Large intestine (tissue), 3 donors: ENCODE results near the gene TNFRSF14. TPM values are rescaled to one million over a fixed set of nuclear protein-coding genes. Genes with fewer than 3 reads are reported as not detected.

ENCODE experiments used
- DNase-seq, 2 donors: peaks; one replicate each; pipeline versions ENCODE4 v3.0.0 to v3.0.0-alpha.2; 2013
- H3K27ac ChIP-seq: one replicate; pipeline ENCODE4 v1.5.1; 2013; ENCODE audit warnings: low read length
- H3K27me3 ChIP-seq: 2 replicates; pipeline ENCODE4 v1.6.1; 2013; ENCODE audit warnings: low read length; ENCODE audit not compliant: control insufficient read depth, insufficient read depth
- H3K36me3 ChIP-seq: 2 replicates; pipeline ENCODE4 v1.6.1; 2013; ENCODE audit warnings: low read length; ENCODE audit not compliant: control insufficient read depth, insufficient read depth
- H3K4me1 ChIP-seq: one replicate; pipeline ENCODE4 v1.6.1; 2013; ENCODE audit warnings: low read length; ENCODE audit not compliant: control insufficient read depth, insufficient read depth
- H3K4me3 ChIP-seq: one replicate; pipeline ENCODE4 v1.5.1; 2013; ENCODE audit warnings: low read length
- H3K9me3 ChIP-seq: one replicate; pipeline ENCODE4 v1.6.1; 2013; ENCODE audit warnings: mild to moderate bottlenecking, low read depth, low read length, moderate library complexity; ENCODE audit not compliant: control insufficient read depth
- WGBS: methylation state at CpG from one replicate; pipeline ENCODE4 v1.1.5; 2013; ENCODE audit warnings: low lambda C conversion rate; ENCODE audit not compliant: insufficient coverage; 5-methylcytosine and 5-hydroxymethylcytosine counted together
- polyA plus RNA-seq: library from polyadenylated mRNA; unstranded; fragments of 120-200 nt; gene quantifications from one replicate; pipeline ENCODE4 v1.2.1, GENCODE V29; 2013

Gene TNFRSF14
- polyA plus RNA-seq, 1 donor = 318 TPM

DNA sequence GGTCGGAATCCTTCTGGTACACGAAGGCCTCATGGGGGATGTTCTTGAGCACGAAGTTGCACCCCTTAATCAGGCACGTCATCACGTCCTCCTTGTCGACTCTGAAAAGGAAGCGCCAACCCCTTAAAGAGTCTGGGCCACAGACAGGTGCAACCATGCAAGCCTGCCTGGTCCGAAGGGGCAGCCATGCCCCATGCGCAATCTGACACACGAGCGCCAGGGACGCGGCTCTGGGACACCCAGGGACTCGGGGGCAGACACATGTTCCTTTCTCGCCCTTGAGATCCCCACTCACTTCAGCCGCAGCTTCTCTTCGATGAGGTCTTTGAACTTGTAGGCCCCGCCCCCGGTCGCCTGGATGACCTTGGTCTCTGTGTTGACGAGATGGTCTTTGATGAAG, 35.4 kb upstream of the TNFRSF14 start:
- H3K4me3 ChIP-seq = no peak overlapping the region
- no peak overlapping the region for H3K27ac ChIP-seq
- WGBS = no CpG with 5 or more reads among the region's 21 CpGs
- H3K4me1 ChIP-seq = peaks cover 14% of the 10 kb centered on the region
- H3K27me3 ChIP-seq = no peaks in the 10 kb centered on the region
- H3K36me3 ChIP-seq = peaks cover 62% of the 10 kb centered on the region
- H3K9me3 ChIP-seq = no peaks in the 10 kb centered on the region
- no peak for DNase-seq

DNA sequence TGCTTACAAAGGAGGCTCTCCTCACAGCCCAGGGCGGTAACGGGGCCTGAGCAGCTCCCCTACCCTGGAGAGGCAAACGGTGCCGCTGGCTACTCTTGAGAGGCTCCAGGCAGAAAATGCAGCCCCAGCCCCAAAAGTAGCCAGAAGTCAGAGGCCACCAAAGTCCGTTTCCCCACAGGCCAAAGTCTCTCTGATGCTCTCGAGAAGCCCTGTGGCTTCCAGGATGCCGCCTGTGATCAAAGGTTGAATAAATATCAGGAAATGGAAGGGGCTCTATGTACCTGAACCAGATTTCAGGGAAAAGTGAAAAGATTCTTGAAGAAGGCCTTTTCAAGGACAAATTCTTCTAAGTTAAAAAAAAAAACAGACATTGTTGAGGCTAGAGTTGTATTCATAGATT, 33.9 kb upstream of the TNFRSF14 start:
- DNase-seq = no peak
- Histone ChIP-seq H3K27me3 (no peaks in the 10 kb centered on the region), H3K9me3 (no peaks in the 10 kb centered on the region), H3K27ac (no peak overlapping the region), H3K4me1 (peaks cover 20% of the 10 kb centered on the region), H3K4me3 (no peak overlapping the region), H3K36me3 (peaks cover 48% of the 10 kb centered on the region)
- WGBS = no CpG with 5 or more reads among the region's 7 CpGs

GRCh38 chr1:2523191-2523890, 32.8 kb upstream of the TNFRSF14 start:
- H3K27ac ChIP-seq = no peak overlapping the region
- 84% methylated on average over 6 of the region's 32 CpGs for WGBS
- H3K4me3 ChIP-seq = no peak overlapping the region
- H3K9me3 ChIP-seq = no peaks in the 10 kb centered on the region
- H3K36me3 ChIP-seq = peaks cover 36% of the 10 kb centered on the region
- DNase-seq = no peak
- peaks cover 10% of the 10 kb centered on the region for H3K27me3 ChIP-seq
- peaks cover 28% of the 10 kb centered on the region for H3K4me1 ChIP-seq

DNA sequence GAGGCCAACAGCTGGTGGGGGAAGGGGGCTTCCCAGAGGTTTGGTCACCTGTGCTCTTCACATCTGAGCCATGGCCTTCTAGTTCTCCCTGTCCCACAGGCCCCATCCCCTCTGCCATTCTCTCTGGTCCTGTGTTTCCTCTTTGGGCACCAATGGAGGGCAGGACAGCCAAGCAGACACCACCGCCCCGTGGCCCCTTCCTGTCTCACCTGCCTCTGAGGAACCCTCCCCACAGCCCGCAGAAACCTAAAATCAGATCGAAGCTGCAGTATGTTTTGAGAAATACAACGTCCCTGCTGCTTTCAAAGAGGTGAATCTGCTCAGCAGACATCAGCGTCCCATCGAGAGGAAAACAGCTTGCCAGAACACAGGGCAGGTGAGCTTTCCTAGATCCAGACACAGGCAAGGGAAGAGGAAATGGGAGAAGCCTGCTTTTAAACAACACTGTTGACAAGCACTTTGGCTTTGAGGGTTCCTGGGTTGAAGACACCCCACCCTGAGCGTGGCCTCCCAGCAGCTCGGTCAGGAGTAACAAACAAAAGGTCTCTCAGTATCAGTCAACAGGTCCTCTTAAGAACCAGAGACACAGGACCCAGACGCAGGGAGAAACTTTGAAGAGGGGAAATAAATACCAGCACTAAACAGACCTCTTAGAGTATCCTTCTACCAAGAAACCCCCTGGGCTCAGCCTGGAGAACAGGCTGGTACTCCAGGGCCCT, 32.1 kb upstream of the TNFRSF14 start:
- no peak for DNase-seq
- Histone ChIP-seq H3K27me3 (peaks cover 16% of the 10 kb centered on the region), H3K36me3 (peaks cover 29% of the 10 kb centered on the region), H3K27ac (no peak overlapping the region), H3K9me3 (no peaks in the 10 kb centered on the region), H3K4me1 (peaks cover 35% of the 10 kb centered on the region), H3K4me3 (no peak overlapping the region)
- no CpG with 5 or more reads among the region's 10 CpGs for WGBS

DNA sequence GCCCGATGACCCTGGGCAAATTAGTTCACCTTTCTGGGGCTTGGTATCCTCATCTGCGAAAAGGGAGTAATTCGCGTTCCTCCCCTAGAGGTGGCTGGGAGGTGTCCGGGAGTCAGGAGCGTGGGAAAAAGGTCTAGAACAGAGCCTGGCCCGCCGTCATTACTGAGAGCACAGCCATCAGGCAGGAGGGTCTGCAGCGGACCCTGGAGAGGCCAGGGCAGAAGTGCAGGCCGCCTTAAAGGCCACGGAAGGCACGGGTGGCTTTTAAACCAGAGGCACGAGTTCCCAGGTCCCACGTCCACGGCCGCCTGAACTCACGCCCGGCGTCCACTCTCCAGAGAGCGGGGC, 30.6 kb upstream of the TNFRSF14 start:
- WGBS = no CpG with 5 or more reads among the region's 20 CpGs
- Histone ChIP-seq H3K4me1 (peaks cover 44% of the 10 kb centered on the region), H3K4me3 (peak overlapping the region; percentile 93), H3K27ac (no peak overlapping the region), H3K27me3 (peaks cover 27% of the 10 kb centered on the region), H3K9me3 (no peaks in the 10 kb centered on the region), H3K36me3 (peaks cover 17% of the 10 kb centered on the region)
- DNase-seq = no peak

DNA sequence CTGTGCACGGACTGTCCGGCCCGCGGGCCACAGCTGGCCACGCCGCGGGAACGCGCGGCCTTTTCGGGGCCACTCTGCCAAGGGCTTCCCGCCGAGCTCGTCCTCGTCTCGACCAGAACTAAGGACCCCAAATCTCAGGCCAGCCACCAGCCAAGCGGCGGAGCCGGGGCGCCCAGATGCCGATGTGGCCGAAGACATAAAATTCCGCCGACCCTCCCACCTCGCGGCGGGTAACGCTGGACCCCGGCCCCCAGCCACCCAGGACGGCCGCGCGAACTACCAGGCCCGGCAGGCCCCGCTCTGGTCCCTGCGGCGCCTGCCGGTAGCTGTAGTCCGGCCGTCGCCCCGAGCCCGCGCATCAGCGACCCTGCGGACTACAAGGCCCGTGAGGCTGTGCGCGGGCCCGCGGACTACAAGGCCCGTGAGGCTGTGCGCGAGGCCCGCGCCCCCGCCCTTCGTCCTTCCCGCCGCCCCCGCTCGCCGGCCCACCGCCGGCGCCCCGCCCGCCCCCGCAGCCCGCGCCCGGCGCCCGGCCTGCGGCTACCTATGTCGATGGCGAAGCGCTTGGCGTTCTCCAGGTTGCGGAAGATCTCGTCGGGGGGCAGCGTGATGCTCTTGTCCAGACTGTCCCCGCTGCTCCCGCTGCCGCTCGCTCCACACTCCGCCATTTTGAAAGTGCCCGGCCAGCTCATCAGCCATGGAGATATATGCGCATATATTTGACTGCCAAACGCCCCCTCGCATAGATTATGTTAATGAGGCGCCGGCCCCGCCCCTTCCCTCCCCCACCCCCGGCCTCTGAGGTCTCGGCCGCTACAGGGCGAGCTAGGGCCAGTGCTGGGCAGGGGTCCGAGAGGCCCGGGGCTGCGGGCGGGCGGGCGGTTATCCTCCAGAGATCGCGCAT, 30.0 kb upstream of the TNFRSF14 start, which contains the start of gene PANK4:
PANK4 (minus strand) TSS at position 677 of the 904 bp plus-strand sequence; CDS start at position 668, 9 bp downstream.
- WGBS = no CpG with 5 or more reads among the region's 107 CpGs
- DNase-seq = peak; percentile 93 to 94
- Histone ChIP-seq H3K36me3 (peaks cover 10% of the 10 kb centered on the region), H3K4me3 (peak within 1 kb of the TSS; percentile 93), H3K27me3 (peaks cover 33% of the 10 kb centered on the region), H3K9me3 (peaks cover 4% of the 10 kb centered on the region), H3K4me1 (peaks cover 50% of the 10 kb centered on the region), H3K27ac (peak within 1 kb of the TSS; percentile 45)

DNA sequence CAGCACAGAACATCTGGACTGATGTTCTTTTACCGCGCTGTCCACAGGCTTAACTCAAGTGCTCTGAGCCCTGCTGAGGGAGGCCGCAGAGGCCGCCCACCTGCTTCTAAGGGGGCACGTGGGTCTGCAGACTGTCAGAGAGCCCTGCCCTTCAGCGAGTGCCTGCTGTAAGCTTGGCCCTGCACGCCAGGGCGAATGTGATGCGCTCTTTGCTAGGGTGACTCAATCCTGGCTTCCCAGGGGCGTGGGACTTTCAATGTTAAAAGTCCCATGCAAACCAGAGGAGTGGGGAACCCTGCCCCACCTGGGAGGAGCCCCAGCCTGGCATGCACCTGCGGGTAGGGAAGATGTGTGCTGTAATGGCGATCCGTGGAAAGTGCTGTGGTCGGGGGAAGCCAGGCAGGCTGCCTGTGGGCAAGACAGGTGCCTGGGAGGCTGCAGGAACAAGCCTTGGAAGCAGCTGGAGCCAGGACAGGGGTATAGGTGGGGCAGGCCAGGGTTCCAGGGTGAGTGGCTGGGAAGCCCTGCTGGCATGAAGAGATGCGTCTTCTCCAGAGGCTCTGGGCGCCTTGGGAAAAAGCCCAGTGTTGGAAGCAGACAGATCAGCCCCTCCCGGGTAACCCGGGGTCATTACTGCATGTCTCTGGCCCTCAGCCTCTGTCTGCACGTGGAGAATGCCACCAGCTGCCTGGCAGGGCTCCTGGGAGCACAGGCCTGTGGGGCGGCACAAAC, 29.2 kb upstream of the TNFRSF14 start:
- H3K27me3 ChIP-seq = peaks cover 41% of the 10 kb centered on the region
- peak overlapping the region; percentile 23 for H3K4me3 ChIP-seq
- peaks cover 5% of the 10 kb centered on the region for H3K36me3 ChIP-seq
- H3K27ac ChIP-seq = no peak overlapping the region
- no peak for DNase-seq
- WGBS = no CpG with 5 or more reads among the region's 20 CpGs
- H3K9me3 ChIP-seq = peaks cover 6% of the 10 kb centered on the region
- H3K4me1 ChIP-seq = peaks cover 50% of the 10 kb centered on the region

GRCh38 chr1:2527556-2527860, 28.7 kb upstream of the TNFRSF14 start:
- DNase-seq = no peak
- WGBS = no CpG with 5 or more reads among the region's 4 CpGs
- H3K27me3 ChIP-seq = peaks cover 46% of the 10 kb centered on the region
- H3K9me3 ChIP-seq = peaks cover 6% of the 10 kb centered on the region
- no peak overlapping the region for H3K27ac ChIP-seq
- H3K36me3 ChIP-seq = peaks cover 5% of the 10 kb centered on the region
- peaks cover 50% of the 10 kb centered on the region for H3K4me1 ChIP-seq
- no peak overlapping the region for H3K4me3 ChIP-seq

DNA sequence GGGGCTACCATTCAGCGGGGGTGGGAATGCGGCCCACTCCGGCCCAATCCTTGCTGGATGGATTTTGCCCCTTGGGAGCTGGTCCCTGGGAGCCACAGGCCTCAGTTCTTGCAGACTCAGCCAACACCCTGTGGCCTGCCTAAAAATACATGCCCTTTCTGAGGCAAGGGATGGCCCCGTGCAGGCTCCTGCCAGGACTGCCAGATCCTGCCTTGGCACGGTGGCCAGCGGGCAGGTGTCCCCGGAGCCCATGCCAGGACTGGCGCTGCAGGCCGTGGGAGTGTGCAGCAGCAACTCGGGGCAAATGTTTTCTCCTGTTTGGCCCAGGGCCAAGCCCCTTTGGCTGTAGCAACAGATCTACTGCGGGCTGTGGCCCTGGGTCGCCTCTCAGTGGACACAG, 28.2 kb upstream of the TNFRSF14 start:
- WGBS = no CpG with 5 or more reads among the region's 12 CpGs
- H3K9me3 ChIP-seq = peaks cover 6% of the 10 kb centered on the region
- H3K4me1 ChIP-seq = peaks cover 50% of the 10 kb centered on the region
- H3K36me3 ChIP-seq = peaks cover 2% of the 10 kb centered on the region
- no peak overlapping the region for H3K27ac ChIP-seq
- H3K4me3 ChIP-seq = no peak overlapping the region
- DNase-seq = no peak
- H3K27me3 ChIP-seq = peaks cover 51% of the 10 kb centered on the region

DNA sequence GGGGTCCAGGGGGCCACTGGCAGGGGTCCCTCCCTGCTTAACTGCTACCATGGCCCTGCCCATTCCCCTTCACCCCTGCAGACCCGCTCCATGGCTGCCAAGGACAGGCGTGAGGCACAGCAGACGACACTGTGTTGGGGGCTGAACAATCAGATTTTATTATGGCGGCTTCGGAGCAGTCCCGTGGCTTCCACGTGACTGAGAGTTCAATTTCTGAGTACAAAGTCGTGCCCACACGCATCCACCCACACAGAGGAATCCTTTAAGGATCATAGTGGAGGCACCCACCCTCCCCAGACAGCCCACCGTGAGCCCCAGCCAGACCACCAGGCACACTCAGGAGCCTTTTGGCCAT, 27.6 kb upstream of the TNFRSF14 start:
- peaks cover 49% of the 10 kb centered on the region for H3K4me1 ChIP-seq
- no CpG with 5 or more reads among the region's 10 CpGs for WGBS
- H3K27me3 ChIP-seq = peaks cover 56% of the 10 kb centered on the region
- H3K27ac ChIP-seq = no peak overlapping the region
- H3K9me3 ChIP-seq = peaks cover 6% of the 10 kb centered on the region
- no peak overlapping the region for H3K4me3 ChIP-seq
- peak; percentile 31 to 69 for DNase-seq
- no peaks in the 10 kb centered on the region for H3K36me3 ChIP-seq
